SK-N-SH treated with all-trans-retinoic acid at 6 μM for 48 hours (cell line): Measurements from ENCODE around the gene FGFR3.

Experiments used
- ATAC-seq: fragments of 200-7000 bp; cut with Tn5 transposase; 3 replicates; pipeline ENCODE4 v1.9.1; 2020; ENCODE audit warnings: mild to moderate bottlenecking, moderate library complexity
- ARNTL ChIP-seq: fragments of 450-650 bp; formaldehyde crosslinking; IDR thresholded peaks from 2 replicates; pipeline ENCODE4 v1.5.0; 2020; ENCODE audit warnings: low read depth, mild to moderate bottlenecking, moderate library complexity, borderline replicate concordance
- BACH2 ChIP-seq: fragments of 250-450 bp; sonication (Bioruptor Pico); IDR thresholded peaks from 2 replicates; pipeline ENCODE4 v1.9.0; 2021; ENCODE audit warnings: mild to moderate bottlenecking, borderline replicate concordance
- CSDC2 ChIP-seq: fragments of 250-450 bp; sonication (Bioruptor Pico); IDR thresholded peaks from 2 replicates; pipeline ENCODE4 v1.5.0; 2020; ENCODE audit warnings: mild to moderate bottlenecking, moderate library complexity
- GLIS3 ChIP-seq: fragments of 250-450 bp; sonication (Bioruptor Pico); IDR thresholded peaks from 2 replicates; pipeline ENCODE4 v1.5.0; 2020; ENCODE audit warnings: mild to moderate bottlenecking, moderate library complexity
- ISL1 ChIP-seq: fragments of 250-450 bp; sonication (Bioruptor Pico); IDR thresholded peaks from 2 replicates; pipeline ENCODE4 v2.1.2; 2022; ENCODE audit warnings: mild to moderate bottlenecking, moderate library complexity
- OSR1 ChIP-seq: fragments of 250-450 bp; sonication (Bioruptor Pico); IDR thresholded peaks from 2 replicates; pipeline ENCODE4 v1.8.0; 2022; ENCODE audit warnings: moderate library complexity, mild to moderate bottlenecking, inconsistent platforms
- RARB ChIP-seq: fragments of 250-450 bp; sonication (Bioruptor Pico); IDR thresholded peaks from 2 replicates; pipeline ENCODE4 v1.8.0; 2021; ENCODE audit warnings: mild to moderate bottlenecking, moderate library complexity
- SNAI2 ChIP-seq: fragments of 250-450 bp; sonication (Bioruptor Pico); IDR thresholded peaks from 2 replicates; pipeline ENCODE4 v1.5.0; 2020; ENCODE audit warnings: mild to moderate bottlenecking, moderate library complexity
- TCF4 ChIP-seq: fragments of 250-450 bp; sonication (Bioruptor Pico); IDR thresholded peaks from 2 replicates; pipeline ENCODE4 v1.8.0; 2021; ENCODE audit warnings: mild to moderate bottlenecking, moderate library complexity, borderline replicate concordance
- TOX ChIP-seq: fragments of 250-450 bp; sonication (Bioruptor Pico); IDR thresholded peaks from 2 replicates; pipeline ENCODE4 v1.8.0; 2021; ENCODE audit warnings: mild to moderate bottlenecking, moderate library complexity, borderline replicate concordance
- ZC3H10 ChIP-seq: fragments of 250-450 bp; sonication (Bioruptor Pico); IDR thresholded peaks from 2 replicates; pipeline ENCODE4 v1.5.1; 2021; ENCODE audit warnings: mild to moderate bottlenecking, moderate library complexity
- ZFP3 ChIP-seq: fragments of 250-450 bp; sonication (Bioruptor Pico); IDR thresholded peaks from 2 replicates; pipeline ENCODE4 v1.5.0; 2020; ENCODE audit warnings: mild to moderate bottlenecking, moderate library complexity
- ZFP30 ChIP-seq: fragments of 450-650 bp; formaldehyde crosslinking; IDR thresholded peaks from 2 replicates; pipeline ENCODE4 v1.5.0; 2022; ENCODE audit warnings: mild to moderate bottlenecking, moderate library complexity
- ZNF565 ChIP-seq: fragments of 450-650 bp; formaldehyde crosslinking; conservative IDR thresholded peaks from 2 replicates; pipeline ENCODE4 v1.5.0; 2020; ENCODE audit warnings: low read depth, mild to moderate bottlenecking, moderate library complexity
- ZNF70 ChIP-seq: fragments of 450-650 bp; formaldehyde crosslinking; IDR thresholded peaks from 2 replicates; pipeline ENCODE4 v1.5.0; 2020; ENCODE audit warnings: mild to moderate bottlenecking, moderate library complexity
- ZNF8 ChIP-seq: fragments of 450-650 bp; formaldehyde crosslinking; IDR thresholded peaks from 2 replicates; pipeline ENCODE4 v1.5.0; 2020; ENCODE audit warnings: mild to moderate bottlenecking, moderate library complexity
- TF ChIP-seq, protein P1 (sequence below): fragments of 250-450 bp; sonication (Bioruptor Pico); IDR thresholded peaks from 2 replicates; pipeline ENCODE4 v1.5.1; 2020; ENCODE audit warnings: low read depth, mild to moderate bottlenecking, moderate library complexity
- TF ChIP-seq, protein P2 (sequence below): fragments of 250-450 bp; sonication (Bioruptor Pico); IDR thresholded peaks from 2 replicates; pipeline ENCODE4 v1.5.1; 2021; ENCODE audit warnings: mild to moderate bottlenecking, moderate library complexity
- TF ChIP-seq, protein P3 (sequence below): fragments of 250-450 bp; sonication (Bioruptor Pico); IDR thresholded peaks from 2 replicates; pipeline ENCODE4 v1.5.0; 2020; ENCODE audit warnings: mild to moderate bottlenecking, moderate library complexity
- TF ChIP-seq, protein P4 (sequence below): fragments of 250-450 bp; sonication (Bioruptor Pico); IDR thresholded peaks from 2 replicates; pipeline ENCODE4 v1.8.0; 2020; ENCODE audit warnings: mild to moderate bottlenecking, moderate library complexity, borderline replicate concordance

FGFR3 gene

DNA sequence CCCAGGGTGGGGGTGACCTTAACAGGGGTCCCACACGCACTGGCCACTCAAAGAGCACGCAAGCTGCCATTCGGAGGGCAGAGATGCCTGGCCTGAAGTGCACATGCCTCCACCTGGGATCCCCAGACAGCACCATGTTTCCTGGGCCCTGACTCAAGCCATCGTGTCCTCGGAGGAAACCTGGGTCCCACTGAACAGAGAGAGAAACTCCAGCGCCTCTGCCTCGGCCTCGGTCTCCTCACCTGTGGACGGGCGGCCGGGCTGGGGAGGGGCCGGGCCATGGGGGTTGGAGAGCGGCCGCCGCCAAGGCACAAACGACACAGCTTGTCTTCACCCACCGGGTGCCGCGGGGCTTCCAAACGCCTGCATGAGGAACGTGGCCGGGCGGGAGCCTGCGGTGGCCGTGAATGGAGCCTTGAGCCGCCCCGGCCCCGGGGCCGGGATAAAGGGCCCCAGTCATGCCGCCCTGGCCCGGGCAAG lies 30.0 kb upstream of the FGFR3 start:
- no peak for ATAC-seq
- TF ChIP-seq ISL1 (no peak), ZNF565 (CRISPR knock-in tag) (no peak), BACH2 (CRISPR knock-in tag) (no peak), ZFP30 (CRISPR knock-in tag) (no peak), ZNF8 (no peak)
- TF ChIP-seq, protein P1, sequence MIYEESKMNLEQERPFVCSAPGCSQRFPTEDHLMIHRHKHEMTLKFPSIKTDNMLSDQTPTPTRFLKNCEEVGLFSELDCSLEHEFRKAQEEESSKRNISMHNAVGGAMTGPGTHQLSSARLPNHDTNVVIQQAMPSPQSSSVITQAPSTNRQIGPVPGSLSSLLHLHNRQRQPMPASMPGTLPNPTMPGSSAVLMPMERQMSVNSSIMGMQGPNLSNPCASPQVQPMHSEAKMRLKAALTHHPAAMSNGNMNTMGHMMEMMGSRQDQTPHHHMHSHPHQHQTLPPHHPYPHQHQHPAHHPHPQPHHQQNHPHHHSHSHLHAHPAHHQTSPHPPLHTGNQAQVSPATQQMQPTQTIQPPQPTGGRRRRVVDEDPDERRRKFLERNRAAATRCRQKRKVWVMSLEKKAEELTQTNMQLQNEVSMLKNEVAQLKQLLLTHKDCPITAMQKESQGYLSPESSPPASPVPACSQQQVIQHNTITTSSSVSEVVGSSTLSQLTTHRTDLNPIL (CRISPR knock-in tag) = no peak

DNA sequence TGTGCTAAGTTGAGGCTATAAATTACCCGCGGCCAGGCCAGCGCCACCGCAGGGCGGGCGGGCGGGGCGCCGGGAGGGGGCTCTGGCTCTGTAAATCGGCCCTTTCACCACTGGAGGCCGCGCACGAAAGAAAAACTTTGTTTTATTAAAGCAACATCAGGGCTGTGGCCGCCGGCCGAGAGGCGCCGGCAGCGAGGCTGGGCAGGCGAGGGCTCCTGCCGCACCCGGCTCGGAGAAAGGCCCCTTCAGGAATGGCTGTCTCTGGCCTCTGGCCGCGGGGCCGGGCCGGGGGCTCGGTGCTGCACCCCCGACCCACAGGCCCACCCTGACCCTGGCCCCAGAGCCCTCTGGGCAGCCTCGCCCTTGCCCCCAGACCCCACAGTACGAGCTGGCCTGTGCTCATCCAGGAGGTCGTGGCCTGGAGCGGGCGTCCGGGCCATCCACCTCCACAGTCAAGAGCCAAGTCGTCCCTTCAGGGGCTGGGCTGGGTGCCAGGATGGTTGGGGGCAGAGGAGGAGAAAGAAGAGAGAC lies 29.5 kb upstream of the FGFR3 start:
- TF ChIP-seq CSDC2 (CRISPR knock-in tag) (no peak), TCF4 (CRISPR knock-in tag) (no peak), ARNTL (CRISPR knock-in tag) (no peak), ZFP3 (no peak), OSR1 (no peak), ZNF8 (no peak), ZFP30 (CRISPR knock-in tag) (no peak), SNAI2 (CRISPR knock-in tag) (no peak), GLIS3 (CRISPR knock-in tag) (no peak), TOX (CRISPR knock-in tag) (no peak)
- TF ChIP-seq, protein P2, sequence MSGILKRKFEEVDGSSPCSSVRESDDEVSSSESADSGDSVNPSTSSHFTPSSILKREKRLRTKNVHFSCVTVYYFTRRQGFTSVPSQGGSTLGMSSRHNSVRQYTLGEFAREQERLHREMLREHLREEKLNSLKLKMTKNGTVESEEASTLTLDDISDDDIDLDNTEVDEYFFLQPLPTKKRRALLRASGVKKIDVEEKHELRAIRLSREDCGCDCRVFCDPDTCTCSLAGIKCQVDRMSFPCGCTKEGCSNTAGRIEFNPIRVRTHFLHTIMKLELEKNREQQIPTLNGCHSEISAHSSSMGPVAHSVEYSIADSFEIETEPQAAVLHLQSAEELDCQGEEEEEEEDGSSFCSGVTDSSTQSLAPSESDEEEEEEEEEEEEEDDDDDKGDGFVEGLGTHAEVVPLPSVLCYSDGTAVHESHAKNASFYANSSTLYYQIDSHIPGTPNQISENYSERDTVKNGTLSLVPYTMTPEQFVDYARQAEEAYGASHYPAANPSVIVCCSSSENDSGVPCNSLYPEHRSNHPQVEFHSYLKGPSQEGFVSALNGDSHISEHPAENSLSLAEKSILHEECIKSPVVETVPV (CRISPR knock-in tag) = no peak
- TF ChIP-seq, protein P3, sequence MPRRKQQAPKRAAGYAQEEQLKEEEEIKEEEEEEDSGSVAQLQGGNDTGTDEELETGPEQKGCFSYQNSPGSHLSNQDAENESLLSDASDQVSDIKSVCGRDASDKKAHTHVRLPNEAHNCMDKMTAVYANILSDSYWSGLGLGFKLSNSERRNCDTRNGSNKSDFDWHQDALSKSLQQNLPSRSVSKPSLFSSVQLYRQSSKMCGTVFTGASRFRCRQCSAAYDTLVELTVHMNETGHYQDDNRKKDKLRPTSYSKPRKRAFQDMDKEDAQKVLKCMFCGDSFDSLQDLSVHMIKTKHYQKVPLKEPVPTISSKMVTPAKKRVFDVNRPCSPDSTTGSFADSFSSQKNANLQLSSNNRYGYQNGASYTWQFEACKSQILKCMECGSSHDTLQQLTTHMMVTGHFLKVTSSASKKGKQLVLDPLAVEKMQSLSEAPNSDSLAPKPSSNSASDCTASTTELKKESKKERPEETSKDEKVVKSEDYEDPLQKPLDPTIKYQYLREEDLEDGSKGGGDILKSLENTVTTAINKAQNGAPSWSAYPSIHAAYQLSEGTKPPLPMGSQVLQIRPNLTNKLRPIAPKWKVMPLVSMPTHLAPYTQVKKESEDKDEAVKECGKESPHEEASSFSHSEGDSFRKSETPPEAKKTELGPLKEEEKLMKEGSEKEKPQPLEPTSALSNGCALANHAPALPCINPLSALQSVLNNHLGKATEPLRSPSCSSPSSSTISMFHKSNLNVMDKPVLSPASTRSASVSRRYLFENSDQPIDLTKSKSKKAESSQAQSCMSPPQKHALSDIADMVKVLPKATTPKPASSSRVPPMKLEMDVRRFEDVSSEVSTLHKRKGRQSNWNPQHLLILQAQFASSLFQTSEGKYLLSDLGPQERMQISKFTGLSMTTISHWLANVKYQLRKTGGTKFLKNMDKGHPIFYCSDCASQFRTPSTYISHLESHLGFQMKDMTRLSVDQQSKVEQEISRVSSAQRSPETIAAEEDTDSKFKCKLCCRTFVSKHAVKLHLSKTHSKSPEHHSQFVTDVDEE (CRISPR knock-in tag) = no peak
- TF ChIP-seq, protein P1 (CRISPR knock-in tag) = no peak
- no peak for ATAC-seq

DNA sequence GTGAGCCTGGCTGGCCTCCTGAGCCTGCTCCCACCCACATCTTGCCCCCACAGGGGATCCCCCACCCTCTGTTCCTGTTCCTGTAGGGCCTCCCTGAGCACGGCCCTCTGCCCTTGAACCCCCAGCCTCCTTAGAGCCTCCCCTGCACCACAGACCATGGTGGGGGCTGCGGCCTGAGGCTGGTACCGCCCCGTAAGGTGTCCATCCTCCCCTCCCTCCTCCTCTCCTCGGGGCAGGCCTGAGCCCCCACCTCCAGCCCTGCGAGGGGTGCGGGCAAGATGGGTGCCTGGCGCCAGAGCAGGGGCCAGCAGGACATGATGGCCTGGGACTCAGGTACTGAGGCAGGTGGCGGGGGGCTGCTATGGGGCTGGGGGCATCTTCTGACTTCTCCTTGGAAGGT lies 28.4 kb upstream of the FGFR3 start:
- TF ChIP-seq, protein P1 (CRISPR knock-in tag) = no peak
- TF ChIP-seq, protein P2 (CRISPR knock-in tag) = no peak
- TF ChIP-seq RARB (CRISPR knock-in tag) (no peak), ZNF8 (no peak), OSR1 (no peak), ZNF70 (no peak), CSDC2 (CRISPR knock-in tag) (no peak), ZC3H10 (CRISPR knock-in tag) (no peak), ZNF565 (CRISPR knock-in tag) (no peak), ARNTL (CRISPR knock-in tag) (no peak)
- TF ChIP-seq, protein P4, sequence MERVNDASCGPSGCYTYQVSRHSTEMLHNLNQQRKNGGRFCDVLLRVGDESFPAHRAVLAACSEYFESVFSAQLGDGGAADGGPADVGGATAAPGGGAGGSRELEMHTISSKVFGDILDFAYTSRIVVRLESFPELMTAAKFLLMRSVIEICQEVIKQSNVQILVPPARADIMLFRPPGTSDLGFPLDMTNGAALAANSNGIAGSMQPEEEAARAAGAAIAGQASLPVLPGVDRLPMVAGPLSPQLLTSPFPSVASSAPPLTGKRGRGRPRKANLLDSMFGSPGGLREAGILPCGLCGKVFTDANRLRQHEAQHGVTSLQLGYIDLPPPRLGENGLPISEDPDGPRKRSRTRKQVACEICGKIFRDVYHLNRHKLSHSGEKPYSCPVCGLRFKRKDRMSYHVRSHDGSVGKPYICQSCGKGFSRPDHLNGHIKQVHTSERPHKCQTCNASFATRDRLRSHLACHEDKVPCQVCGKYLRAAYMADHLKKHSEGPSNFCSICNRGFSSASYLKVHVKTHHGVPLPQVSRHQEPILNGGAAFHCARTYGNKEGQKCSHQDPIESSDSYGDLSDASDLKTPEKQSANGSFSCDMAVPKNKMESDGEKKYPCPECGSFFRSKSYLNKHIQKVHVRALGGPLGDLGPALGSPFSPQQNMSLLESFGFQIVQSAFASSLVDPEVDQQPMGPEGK = no peak
- no peak for ATAC-seq
